GM12878 (cell line): ENCODE data around the gene STX4. TPM values are rescaled to one million over a fixed set of nuclear protein-coding genes. Genes with fewer than 3 reads are reported as not detected.

ENCODE experiments used
- ATAC-seq: fragments of 200-7000 bp; cut with Tn5 transposase; 3 replicates; pipeline ENCODE4 v1.9.1; 2020; ENCODE audit warnings: mild to moderate bottlenecking, moderate library complexity
- BruUV-seq: library from RNA; stranded (reverse); fragments of 400-500 nt; replicated peaks from 2 replicates; lab custom pipeline; 2021; lab: Mats Ljungman, UMichigan
- CTCF ChIA-PET: fragments of 300-600 bp; sonication (Branson Sonifier 250); formaldehyde crosslinking; extraction: SDS; loops from one replicate; lab custom pipeline; 2021; ENCODE audit warnings: inconsistent platforms; lab: Yijun Ruan, JAX
- POLR2A ChIA-PET: fragments of 350-600 bp; formaldehyde crosslinking; extraction: SDS; loops from one replicate; lab custom pipeline; 2021; ENCODE audit warnings: inconsistent platforms; lab: Charles Lee
- RAD21 ChIA-PET: fragments of 300-600 bp; sonication (Branson Sonifier 250); formaldehyde crosslinking; loops from one replicate; lab custom pipeline; 2023; ENCODE audit warnings: antibody characterized with exemption; ENCODE audit not compliant: unreplicated experiment; lab: Charles Lee
- SMC1A ChIA-PET: fragments of 300-600 bp; sonication (Branson Sonifier 250); formaldehyde crosslinking; loops from one replicate; lab custom pipeline; 2023; ENCODE audit not compliant: unreplicated experiment, uncharacterized antibody; lab: Charles Lee
- DNase-seq: peaks from one replicate; pipeline ENCODE4 v3.0.0-alpha.2; 2011; ENCODE audit warnings: low read depth, low spot score
- FAIRE-seq: peaks from 3 replicates; lab custom pipeline; 2011; peaks lifted over from hg19 to GRCh38; lab: Jason Lieb, UNC
- H2AFZ ChIP-seq: 2 replicates; pipeline ENCODE4 v1.6.0; 2011; ENCODE audit warnings: low read depth, low read length, control low read depth; ENCODE audit not compliant: control insufficient read depth
- H3K27ac ChIP-seq: 2 replicates; pipeline ENCODE4 v1.5.1; 2011; ENCODE audit warnings: control low read depth; ENCODE audit not compliant: control insufficient read depth, insufficient read depth
- H3K27me3 ChIP-seq, 2 experiments: replicated peaks in 1 of 2; 2 replicates each; pipeline versions ENCODE4 v1.6.0 to v1.6.1; 2011; ENCODE audit warnings: low read length in 1 of 2; ENCODE audit not compliant: control insufficient read depth in 2 of 2, insufficient read depth in 2 of 2
- H3K36me3 ChIP-seq, 2 experiments: 2 replicates each; pipeline ENCODE4 v1.5.1; 2011; ENCODE audit warnings: low read length in 1 of 2; ENCODE audit not compliant: control insufficient read depth in 2 of 2, insufficient read depth in 2 of 2
- H3K4me1 ChIP-seq: 2 replicates; pipeline ENCODE4 v1.6.1; 2011; ENCODE audit warnings: mild to moderate bottlenecking, low read length, moderate library complexity, mixed read lengths; ENCODE audit not compliant: control insufficient read depth, insufficient read depth
- H3K4me2 ChIP-seq: 2 replicates; pipeline ENCODE4 v1.6.0; 2011; ENCODE audit warnings: control low read depth; ENCODE audit not compliant: control insufficient read depth, insufficient read depth
- H3K4me3 ChIP-seq: fragments of 200-600 bp; sonication (generic); 2 replicates; pipeline ENCODE4 v1.5.1; 2016
- H3K79me2 ChIP-seq: 2 replicates; pipeline ENCODE4 v1.6.0; 2011; ENCODE audit warnings: low read length; ENCODE audit not compliant: control insufficient read depth, insufficient read depth
- H3K9ac ChIP-seq: 2 replicates; pipeline ENCODE4 v1.8.0; 2011; ENCODE audit warnings: low read length, control low read depth, mixed read lengths; ENCODE audit not compliant: control insufficient read depth, insufficient read depth
- H3K9me3 ChIP-seq: replicated peaks from 3 replicates; pipeline ENCODE4 v1.5.1; 2011; ENCODE audit warnings: mild to moderate bottlenecking, low read length; ENCODE audit not compliant: control insufficient read depth, insufficient read depth
- H4K20me1 ChIP-seq: 2 replicates; pipeline ENCODE4 v1.6.0; 2011; ENCODE audit not compliant: control insufficient read depth, insufficient read depth
- ATF2 ChIP-seq: IDR thresholded peaks from 2 replicates; pipeline ENCODE4 v1.6.1; 2012; ENCODE audit warnings: low read length, inconsistent platforms
- BCL3 ChIP-seq: IDR thresholded peaks from 2 replicates; pipeline ENCODE4 v1.6.1; 2011; ENCODE audit warnings: borderline replicate concordance, low read depth, mild to moderate bottlenecking, moderate library complexity, low read length; ENCODE audit not compliant: insufficient read depth, poor library complexity, severe bottlenecking
- CREB1 ChIP-seq: IDR thresholded peaks from 2 replicates; pipeline ENCODE4 v1.6.1; 2012; ENCODE audit warnings: low read depth, mild to moderate bottlenecking, inconsistent platforms
- IKZF2 ChIP-seq, 2 experiments: fragments of 450-650 bp; IDR thresholded peaks; 2 replicates each; pipeline ENCODE4 v1.6.1; 2017; ENCODE audit warnings: mild to moderate bottlenecking in 2 of 2, moderate library complexity in 2 of 2
- MAX ChIP-seq: IDR thresholded peaks from 2 replicates; pipeline ENCODE4 v1.6.1; 2012; ENCODE audit warnings: low read depth, low read length, improper control_type of control experiment
- MTA3 ChIP-seq: IDR thresholded peaks from 2 replicates; pipeline ENCODE4 v1.6.1; 2012; ENCODE audit warnings: low read length, inconsistent platforms, borderline replicate concordance
- RFX5 ChIP-seq: IDR thresholded peaks from 2 replicates; pipeline ENCODE4 v1.6.1; 2011; ENCODE audit warnings: low read depth, low read length, improper control_type of control experiment
- TAF1 ChIP-seq: IDR thresholded peaks from 2 replicates; pipeline ENCODE4 v1.6.1; 2011; ENCODE audit warnings: mild to moderate bottlenecking, low read depth, low read length, borderline replicate concordance
- WGBS: methylation state at CpG from one replicate; pipeline ENCODE4 v1.1.6; 2016; ENCODE audit warnings: low lambda C conversion rate; ENCODE audit not compliant: insufficient replicate concordance, insufficient coverage; ENCODE audit errors: missing lambda C conversion rate; 5-methylcytosine and 5-hydroxymethylcytosine counted together
- in situ Hi-C: fragments of 300-500 bp; cut with MboI; formaldehyde crosslinking; loops from 9 replicates; pipeline ENCODE4 v1.14.3; 2018; ENCODE audit warnings: mixed read lengths
- intact Hi-C: fragments of 100-400 bp; cut with micrococcal nuclease; formaldehyde crosslinking; loops from one replicate; pipeline ENCODE4 v1.14.2; 2022; ENCODE audit not compliant: unreplicated experiment
- polyA plus RNA-seq, 11 experiments: library from polyadenylated mRNA; depleted of rRNA in 4 of 11; unstranded in 6 of 11; stranded (reverse) in 5 of 11; fragments of >200 nt; fragmentation: Nextera tagmentation in 4 of 11; fragmentation: Illumina TruSeq in 1 of 11; extraction: Ambion mirVana in 4 of 11; extraction: Trizol in 1 of 11; gene quantifications; 1 replicate in 1 of 11; 2 replicates in 10 of 11; pipeline versions ENCODE4 v1.2.1 to v1.2.3, GENCODE V29; 2011 to 2016; ENCODE audit warnings: inconsistent platforms in 2 of 11, missing spikeins in 2 of 11, low read depth in 1 of 11
- total RNA-seq, 4 experiments: library from RNA; depleted of rRNA in 3 of 4; stranded (reverse); fragments of >200 nt in 3 of 4; fragmentation: Illumina TruSeq in 1 of 4; extraction: Trizol in 1 of 4; gene quantifications; 2 replicates each; pipeline versions ENCODE4 v1.2.1 to v1.2.3, GENCODE V29; 2013 to 2021

Gene STX4
- total and polyA plus RNA-seq, 10 of the 15 experiments (the other 5 are each of a cell fraction or from before 2014, with no cell fraction given) = 3.3 to 37.6 (median 22.6) TPM

GRCh38 chr16:31067342-31067741 is 34.0 kb downstream of the STX4 start:
- Histone ChIP-seq H3K4me3 (no peak overlapping the region), H3K79me2 (peaks cover 29% of the 10 kb centered on the region), H2AFZ (no peak overlapping the region), H3K4me1 (peaks cover 3% of the 10 kb centered on the region; the same call in 1 of the 2 replicates), H3K9ac (no peak overlapping the region), H3K9me3 (no peaks in the 10 kb centered on the region), H3K36me3 (peaks cover 8% of the 10 kb centered on the region in 2 experiments; a peak in 3 of 4 replicates), H3K27ac (no peak overlapping the region), H3K4me2 (no peak overlapping the region), H3K27me3 (no peaks in the 10 kb centered on the region), H4K20me1 (no peaks in the 10 kb centered on the region)
- intact Hi-C loops = no loop called here
- 95% methylated on average over 3 of the region's 3 CpGs for WGBS
- DNase-seq (no peak), ATAC-seq (no peak), FAIRE-seq (no peak)
- BruUV-seq = no TSS peak
- ChIA-PET RAD21 (no interaction called here), CTCF (interaction anchor here (1.6 to 3.2 kb wide), 3 partner anchors 8 to 83 kb away, joined by 6 to 13 read pairs (median 8); partner anchors contain the start of gene HSD3B7), POLR2A (interaction anchor here (1.0 to 1.3 kb wide), 2 partner anchors 44 to 118 kb away, joined by 3 read pairs; no protein-coding TSS in a partner anchor), SMC1A (interaction anchor here (0.6 to 0.9 kb wide), 2 partner anchors 21 to 52 kb away, joined by 3 read pairs; no protein-coding TSS in a partner anchor)
- no peak for TF ChIP-seq BCL3
- in situ Hi-C loops = no loop called here

- no peak for FAIRE-seq
- TF ChIP-seq TAF1 (no peak), CREB1 (peak; percentile 64), RFX5 (no peak), ATF2 (0 out of 2 replicates have a peak, but pooled peaks have one; percentile 29), MTA3 (no peak), IKZF2 (IDR thresholded peaks at IDR 0.05) (peak in 1 of 2 experiments; percentile 30; a peak in 1 of 4 replicates), MAX (no peak)
These were observed 38.5 kb downstream of the STX4 start for GRCh38 chr16:31071861-31072260.

More at GRCh38 chr16:31071861-31072260, 38.5 kb downstream of the STX4 start:
- ChIA-PET POLR2A (interaction anchor here (0.9 to 4.2 kb wide), 4 partner anchors 20 to 70 kb away, joined by 3 to 16 read pairs (median 4); partner anchors contain the start of gene STX4), CTCF (interaction anchor here (1.3 kb wide), 1 partner anchor 86 kb away, joined by 3 read pairs; no protein-coding TSS in a partner anchor), SMC1A (interaction anchor here (1.5 to 2.8 kb wide), 2 partner anchors 20 to 87 kb away, joined by 3 to 10 read pairs; partner anchors contain the start of gene HSD3B7), RAD21 (interaction anchor here (0.9 to 1.4 kb wide), 4 partner anchors 38 to 78 kb away, joined by 3 to 6 read pairs (median 4); partner anchors contain the start of gene STX4)
- 3% methylated on average over 4 of the region's 4 CpGs for WGBS
- DNase-seq (no peak), ATAC-seq (no peak)
- intact Hi-C loops = loop anchor here (5.0 to 10.0 kb wide), 2 partner anchors 70 to 77 kb away; no protein-coding TSS in a partner anchor
- no peaks in the 10 kb centered on the region; a peak in 2 of 4 replicates for H3K36me3 ChIP-seq
- no TSS peak for BruUV-seq
- H3K9ac ChIP-seq = peak overlapping the region; percentile 90
- H3K79me2 ChIP-seq = peaks cover 58% of the 10 kb centered on the region
- peak overlapping the region; percentile 98 for H3K4me2 ChIP-seq
- peaks cover 3% of the 10 kb centered on the region; the same call in 1 of the 2 replicates for H3K4me1 ChIP-seq
- no peaks in the 10 kb centered on the region for H3K9me3 ChIP-seq
- H4K20me1 ChIP-seq = no peaks in the 10 kb centered on the region
- peak overlapping the region; percentile 86 for H3K4me3 ChIP-seq
- no peaks in the 10 kb centered on the region for H3K27me3 ChIP-seq
- peak overlapping the region; percentile 89 for H3K27ac ChIP-seq
- no peak overlapping the region for H2AFZ ChIP-seq
- in situ Hi-C loops = no loop called here
